ENCODE measurements around the gene TREM2.
"Not testable (repeated sequence)": the region's sequence is repeated elsewhere in the genome, so short reads cannot be mapped to it uniquely, and the experiment has no call there.

Gene TREM2

DNA sequence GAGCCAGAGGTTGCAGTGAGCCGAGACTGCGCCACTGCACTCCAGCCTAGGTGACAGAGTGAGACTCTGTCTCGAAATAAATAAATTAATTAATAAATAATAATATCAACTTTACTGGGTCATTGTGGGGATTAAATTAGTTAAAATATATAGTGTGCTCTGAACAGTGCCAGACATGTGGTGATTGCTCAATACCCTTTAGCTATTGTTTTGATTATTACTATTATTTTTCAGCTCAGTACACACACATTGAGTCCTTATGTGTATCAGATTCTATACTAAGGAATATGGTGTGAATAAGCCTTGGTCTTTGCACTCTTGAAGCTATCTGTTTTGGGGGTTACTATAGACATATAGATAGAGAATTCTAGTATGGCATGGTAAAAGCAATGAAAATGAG, 37.6 kb downstream of the TREM2 start:
- Histone ChIP-seq H3K27ac (no peak overlapping the region), H3K4me3 (no peak overlapping the region), H3K4me2 (no peak overlapping the region), H3K27me3 (no peaks in the 10 kb centered on the region), H3K36me3 (peaks cover 10% of the 10 kb centered on the region; the same call in 1 of the 2 replicates), H3K4me1 (no peaks in the 10 kb centered on the region), H4K20me1 (no peaks in the 10 kb centered on the region), H3K9me3 (no peaks in the 10 kb centered on the region), H3K9ac (no peak overlapping the region)
- no peak for TF ChIP-seq Cebpa-rat (IDR thresholded peaks at IDR 0.05)

DNA sequence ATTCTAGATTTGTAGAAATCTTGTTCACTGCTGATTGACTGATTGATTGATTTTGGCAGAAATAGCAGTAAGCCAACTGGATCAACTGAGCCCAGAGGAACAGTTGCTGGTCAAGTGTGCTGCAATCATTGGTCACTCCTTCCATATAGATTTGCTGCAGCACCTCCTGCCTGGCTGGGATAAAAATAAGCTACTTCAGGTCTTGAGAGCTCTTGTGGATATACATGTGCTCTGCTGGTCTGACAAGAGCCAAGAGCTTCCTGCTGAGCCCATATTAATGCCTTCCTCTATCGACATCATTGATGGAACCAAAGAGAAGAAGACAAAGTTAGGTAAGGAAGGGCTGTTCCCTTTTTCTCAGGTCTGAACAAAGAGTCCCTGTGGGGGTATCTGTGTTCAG, 40.0 kb downstream of the TREM2 start:
- no peaks in the 10 kb centered on the region for H3K9me3 ChIP-seq
- H3K4me2 ChIP-seq = no peak overlapping the region
- no peaks in the 10 kb centered on the region for H3K27me3 ChIP-seq
- no peak overlapping the region for H3K27ac ChIP-seq
- TF ChIP-seq Cebpa-rat (IDR thresholded peaks at IDR 0.05) = no peak
- no peak overlapping the region for H3K4me3 ChIP-seq
- peaks cover 10% of the 10 kb centered on the region; the same call in 1 of the 2 replicates for H3K36me3 ChIP-seq
- no peaks in the 10 kb centered on the region for H3K4me1 ChIP-seq
- no peak overlapping the region for H3K9ac ChIP-seq
- H4K20me1 ChIP-seq = no peaks in the 10 kb centered on the region

DNA sequence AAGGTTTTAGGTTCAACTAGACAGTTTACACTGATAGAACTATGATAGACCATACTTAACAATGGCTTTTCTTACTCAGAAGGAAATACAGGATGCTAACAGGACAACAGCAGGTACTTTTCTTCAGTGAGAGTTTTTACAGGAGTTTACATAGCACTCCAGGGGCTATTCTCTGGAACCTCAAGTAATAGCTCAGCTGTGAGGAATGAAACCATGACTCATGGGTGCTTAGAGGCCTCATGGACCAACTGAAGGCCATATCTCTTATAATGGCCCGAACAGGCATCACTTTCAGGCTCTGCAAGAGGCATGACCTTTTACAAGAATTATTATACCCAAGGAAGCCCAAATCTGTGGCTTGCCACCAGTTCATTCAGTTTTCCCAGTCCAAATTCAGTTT, 40.5 kb downstream of the TREM2 start:
- Histone ChIP-seq H3K36me3 (peaks cover 10% of the 10 kb centered on the region; the same call in 1 of the 2 replicates), H3K9me3 (no peaks in the 10 kb centered on the region), H3K4me2 (no peak overlapping the region), H3K9ac (no peak overlapping the region), H3K4me1 (no peaks in the 10 kb centered on the region), H4K20me1 (no peaks in the 10 kb centered on the region), H3K27ac (no peak overlapping the region), H3K4me3 (no peak overlapping the region), H3K27me3 (no peaks in the 10 kb centered on the region)
- TF ChIP-seq Cebpa-rat (IDR thresholded peaks at IDR 0.05) = no peak

DNA sequence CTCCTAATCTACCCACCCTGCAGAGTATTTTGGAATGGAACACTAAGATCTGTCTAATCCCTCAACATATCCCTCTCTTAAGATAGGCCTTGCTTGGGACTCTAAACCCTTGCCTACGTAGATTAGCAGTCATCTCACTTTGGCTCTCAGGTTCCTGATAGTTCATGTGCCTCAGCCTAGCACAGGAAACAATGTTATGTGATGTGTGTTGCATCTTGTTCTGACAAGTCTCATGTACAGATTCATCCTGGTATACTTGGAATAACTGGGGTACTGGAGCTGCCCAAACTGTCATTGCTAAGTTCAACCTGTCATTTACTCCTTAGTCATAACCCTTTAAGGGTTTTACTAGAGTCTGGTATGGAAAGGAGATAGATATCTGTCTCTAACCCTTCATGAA, 42.9 kb downstream of the TREM2 start:
- TF ChIP-seq Cebpa-rat (IDR thresholded peaks at IDR 0.05) = no peak
- Histone ChIP-seq H3K4me1 (no peaks in the 10 kb centered on the region), H3K9me3 (no peaks in the 10 kb centered on the region), H3K27me3 (no peaks in the 10 kb centered on the region), H3K27ac (no peak overlapping the region), H3K9ac (no peak overlapping the region), H3K36me3 (peaks cover 10% of the 10 kb centered on the region; the same call in 1 of the 2 replicates), H4K20me1 (no peaks in the 10 kb centered on the region), H3K4me3 (no peak overlapping the region), H3K4me2 (no peak overlapping the region)

DNA sequence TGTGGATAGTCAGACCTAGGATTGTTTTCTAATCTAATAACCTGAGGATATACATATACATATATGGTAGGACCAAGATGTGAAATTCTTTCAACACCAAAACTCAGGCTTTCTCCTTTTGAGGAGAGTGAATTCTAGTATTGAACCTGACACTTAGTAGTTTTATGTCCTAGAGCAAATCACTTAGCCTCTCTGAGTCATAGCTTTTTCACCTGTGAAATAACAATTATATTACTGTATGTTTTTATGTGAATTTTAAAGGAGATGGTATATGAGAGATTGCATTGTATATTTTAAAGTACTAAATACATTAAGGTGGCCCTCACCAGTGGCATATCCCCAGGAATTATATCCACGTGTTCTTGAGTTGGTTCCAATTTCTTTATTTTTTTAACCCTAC, 43.4 kb downstream of the TREM2 start:
- Histone ChIP-seq H3K27ac (no peak overlapping the region), H3K27me3 (no peaks in the 10 kb centered on the region), H3K9ac (no peak overlapping the region), H3K4me3 (no peak overlapping the region), H4K20me1 (no peaks in the 10 kb centered on the region), H3K36me3 (peaks cover 9% of the 10 kb centered on the region; the same call in 1 of the 2 replicates), H3K4me2 (no peak overlapping the region), H3K9me3 (no peaks in the 10 kb centered on the region), H3K4me1 (no peaks in the 10 kb centered on the region)
- no peak for TF ChIP-seq Cebpa-rat (IDR thresholded peaks at IDR 0.05)

DNA sequence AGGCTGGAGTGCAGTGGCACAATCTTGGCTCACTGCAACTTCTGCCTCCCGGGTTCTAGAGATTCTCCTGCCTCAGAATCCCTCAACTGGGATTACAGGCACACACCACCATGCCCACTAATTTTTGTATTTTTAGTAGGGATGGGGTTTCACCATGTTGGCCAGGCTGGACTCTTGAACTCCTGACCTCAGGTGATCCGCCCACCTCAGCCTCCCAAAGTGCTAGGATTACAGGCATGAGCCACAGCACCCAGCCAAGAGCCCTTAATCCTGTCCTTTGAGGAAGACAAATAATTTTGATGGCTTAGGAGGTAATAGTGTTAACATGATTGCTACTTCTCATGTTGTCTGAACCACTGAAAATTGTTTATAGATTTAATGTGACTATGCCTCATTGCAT, 47.9 kb downstream of the TREM2 start:
- not testable (repeated sequence) for H3K9me3 ChIP-seq, H3K4me3 ChIP-seq, H3K27ac ChIP-seq, H3K9ac ChIP-seq, H3K4me1 ChIP-seq, H4K20me1 ChIP-seq, H3K36me3 ChIP-seq, H3K27me3 ChIP-seq, H3K4me2 ChIP-seq

DNA sequence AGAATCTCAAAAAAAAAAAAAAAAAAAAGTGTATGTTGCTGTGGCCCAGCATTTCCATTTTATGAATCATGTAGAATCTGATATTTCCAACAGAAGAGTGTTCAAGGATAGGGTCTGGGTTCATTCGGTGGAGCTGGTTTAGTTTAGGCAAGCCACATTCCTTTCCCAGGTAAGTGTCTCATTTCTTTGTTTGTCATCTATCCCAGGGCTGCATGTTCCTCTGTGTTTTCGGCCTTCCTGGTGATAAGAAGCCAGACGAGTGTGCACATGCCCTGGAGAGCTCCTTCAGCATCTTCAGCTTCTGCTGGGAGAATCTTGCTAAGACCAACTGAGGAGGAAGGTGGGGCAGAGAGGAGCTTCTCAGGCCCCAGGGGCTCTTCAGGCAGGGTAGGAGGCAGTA, 51.9 kb downstream of the TREM2 start:
- H3K27ac ChIP-seq = no peak overlapping the region
- H3K27me3 ChIP-seq = no peaks in the 10 kb centered on the region
- H4K20me1 ChIP-seq = no peaks in the 10 kb centered on the region
- no peaks in the 10 kb centered on the region; the same call in none of the 2 replicates for H3K36me3 ChIP-seq
- no peaks in the 10 kb centered on the region for H3K4me1 ChIP-seq
- H3K9ac ChIP-seq = no peak overlapping the region
- H3K4me3 ChIP-seq = no peak overlapping the region
- H3K9me3 ChIP-seq = no peaks in the 10 kb centered on the region
- H3K4me2 ChIP-seq = no peak overlapping the region
- no peak for TF ChIP-seq Cebpa-rat (IDR thresholded peaks at IDR 0.05)
